SU-DHL-6 (cell line): Measurements from ENCODE around the gene RGS7.
A peak's percentile ranks its signal among the peaks of the same experiment; 100 is the strongest.

ENCODE experiments used
- EZH2phosphoT487 ChIP-seq: fragments of 200-600 bp; sonication (generic), shearing (Covaris generic); conservative IDR thresholded peaks from 2 replicates; pipeline ENCODE4 v1.6.1; 2018; ENCODE audit warnings: mild to moderate bottlenecking, antibody characterized with exemption, low read length, moderate library complexity, mixed read lengths
- TF ChIP-seq, protein P1 (sequence below): fragments of 200-600 bp; sonication (generic); IDR thresholded peaks from one replicate; pipeline ENCODE4 v1.5.1; 2017; ENCODE audit warnings: antibody characterized with exemption, mild to moderate bottlenecking, low read length, moderate library complexity; ENCODE audit not compliant: insufficient read depth, poor library complexity, severe bottlenecking

GRCh38 chr1:240888039-240888786 lies 468.8 kb downstream of the RGS7 start:
- TF ChIP-seq, protein P1, sequence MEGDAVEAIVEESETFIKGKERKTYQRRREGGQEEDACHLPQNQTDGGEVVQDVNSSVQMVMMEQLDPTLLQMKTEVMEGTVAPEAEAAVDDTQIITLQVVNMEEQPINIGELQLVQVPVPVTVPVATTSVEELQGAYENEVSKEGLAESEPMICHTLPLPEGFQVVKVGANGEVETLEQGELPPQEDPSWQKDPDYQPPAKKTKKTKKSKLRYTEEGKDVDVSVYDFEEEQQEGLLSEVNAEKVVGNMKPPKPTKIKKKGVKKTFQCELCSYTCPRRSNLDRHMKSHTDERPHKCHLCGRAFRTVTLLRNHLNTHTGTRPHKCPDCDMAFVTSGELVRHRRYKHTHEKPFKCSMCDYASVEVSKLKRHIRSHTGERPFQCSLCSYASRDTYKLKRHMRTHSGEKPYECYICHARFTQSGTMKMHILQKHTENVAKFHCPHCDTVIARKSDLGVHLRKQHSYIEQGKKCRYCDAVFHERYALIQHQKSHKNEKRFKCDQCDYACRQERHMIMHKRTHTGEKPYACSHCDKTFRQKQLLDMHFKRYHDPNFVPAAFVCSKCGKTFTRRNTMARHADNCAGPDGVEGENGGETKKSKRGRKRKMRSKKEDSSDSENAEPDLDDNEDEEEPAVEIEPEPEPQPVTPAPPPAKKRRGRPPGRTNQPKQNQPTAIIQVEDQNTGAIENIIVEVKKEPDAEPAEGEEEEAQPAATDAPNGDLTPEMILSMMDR = peak; percentile 57
- TF ChIP-seq EZH2phosphoT487 = no peak
